Measurements from ENCODE around the gene BCL2L15.

DNA sequence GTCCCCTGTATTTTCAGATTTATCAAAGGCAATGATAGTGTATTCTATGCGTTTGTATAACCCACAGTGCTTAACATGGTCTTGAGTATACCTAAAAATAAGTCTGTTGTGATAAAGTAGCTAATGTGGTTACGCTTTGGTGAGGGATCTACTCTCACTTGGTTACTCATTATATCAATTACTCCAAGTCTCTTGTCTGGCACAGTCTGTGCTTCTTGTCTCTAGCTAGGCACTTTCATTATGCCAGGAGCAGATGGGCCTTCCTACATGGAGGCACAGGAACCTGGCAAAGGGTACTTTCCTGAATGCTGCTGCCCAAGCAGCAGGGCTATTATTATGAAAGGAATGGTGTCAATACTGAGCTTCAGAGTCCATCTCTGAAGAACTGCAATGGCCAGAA lies 11.7 kb downstream of the BCL2L15 start:
- TF ChIP-seq, protein P1, sequence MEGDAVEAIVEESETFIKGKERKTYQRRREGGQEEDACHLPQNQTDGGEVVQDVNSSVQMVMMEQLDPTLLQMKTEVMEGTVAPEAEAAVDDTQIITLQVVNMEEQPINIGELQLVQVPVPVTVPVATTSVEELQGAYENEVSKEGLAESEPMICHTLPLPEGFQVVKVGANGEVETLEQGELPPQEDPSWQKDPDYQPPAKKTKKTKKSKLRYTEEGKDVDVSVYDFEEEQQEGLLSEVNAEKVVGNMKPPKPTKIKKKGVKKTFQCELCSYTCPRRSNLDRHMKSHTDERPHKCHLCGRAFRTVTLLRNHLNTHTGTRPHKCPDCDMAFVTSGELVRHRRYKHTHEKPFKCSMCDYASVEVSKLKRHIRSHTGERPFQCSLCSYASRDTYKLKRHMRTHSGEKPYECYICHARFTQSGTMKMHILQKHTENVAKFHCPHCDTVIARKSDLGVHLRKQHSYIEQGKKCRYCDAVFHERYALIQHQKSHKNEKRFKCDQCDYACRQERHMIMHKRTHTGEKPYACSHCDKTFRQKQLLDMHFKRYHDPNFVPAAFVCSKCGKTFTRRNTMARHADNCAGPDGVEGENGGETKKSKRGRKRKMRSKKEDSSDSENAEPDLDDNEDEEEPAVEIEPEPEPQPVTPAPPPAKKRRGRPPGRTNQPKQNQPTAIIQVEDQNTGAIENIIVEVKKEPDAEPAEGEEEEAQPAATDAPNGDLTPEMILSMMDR (IDR thresholded peaks at IDR 0.05; ENCODE audit: low read length), result no peak
- TF ChIP-seq EZH2phosphoT487 (IDR thresholded peaks at IDR 0.05; ENCODE audit: low read length) (no peak), EZH2 (optimal IDR thresholded peaks at IDR 0.05; ENCODE audit: low read depth, low read length) (no peak)

All from MM.1S (cell line).